Smooth muscle cell (in vitro differentiated cells): Measurements from ENCODE around the gene MCC. TPM values are rescaled to one million over a fixed set of nuclear protein-coding genes. Genes with fewer than 3 reads are reported as not detected.

Source experiments
- DNase-seq: peaks from one replicate; lab custom pipeline; 2025; ENCODE audit not compliant: unreplicated experiment; lab: John Stamatoyannopoulos, UW
- H2AFZ ChIP-seq: fragments of 200-600 bp; sonication (generic); 2 replicates; pipeline ENCODE4 v1.6.0; 2016; ENCODE audit warnings: antibody characterized with exemption, low read depth, mild to moderate bottlenecking
- H3F3A ChIP-seq: fragments of 200-600 bp; sonication (generic); 2 replicates; pipeline ENCODE4 v1.6.0; 2017; ENCODE audit warnings: antibody characterized with exemption, low read depth
- H3K27ac ChIP-seq: fragments of 200-600 bp; sonication (generic); 2 replicates; pipeline ENCODE4 v1.5.1; 2016; ENCODE audit warnings: low read depth, mild to moderate bottlenecking
- H3K27me3 ChIP-seq: fragments of 200-600 bp; sonication (generic); 2 replicates; pipeline ENCODE4 v1.6.1; 2016; ENCODE audit warnings: low read depth, mild to moderate bottlenecking
- H3K36me3 ChIP-seq: fragments of 200-600 bp; sonication (generic); 2 replicates; pipeline ENCODE4 v1.5.1; 2016; ENCODE audit warnings: low read depth
- H3K4me1 ChIP-seq: fragments of 200-600 bp; sonication (generic); 2 replicates; pipeline ENCODE4 v1.5.1; 2016; ENCODE audit warnings: low read depth
- H3K4me2 ChIP-seq: fragments of 200-600 bp; sonication (generic); 2 replicates; pipeline ENCODE4 v1.6.0; 2016; ENCODE audit warnings: mild to moderate bottlenecking
- H3K4me3 ChIP-seq: fragments of 200-600 bp; sonication (generic); 2 replicates; pipeline ENCODE4 v1.5.1; 2016; ENCODE audit warnings: mild to moderate bottlenecking
- H3K79me2 ChIP-seq: fragments of 200-600 bp; sonication (generic); 2 replicates; pipeline ENCODE4 v1.6.0; 2016; ENCODE audit warnings: low read depth, mild to moderate bottlenecking
- H3K9ac ChIP-seq: fragments of 200-600 bp; sonication (generic); 2 replicates; pipeline ENCODE4 v1.6.0; 2016; ENCODE audit warnings: low read depth
- H3K9me3 ChIP-seq: fragments of 200-600 bp; sonication (generic); replicated peaks from 2 replicates; pipeline ENCODE4 v1.5.1; 2016; ENCODE audit warnings: low read depth
- H4K20me1 ChIP-seq: fragments of 200-600 bp; sonication (generic); 2 replicates; pipeline ENCODE4 v1.6.0; 2016; ENCODE audit warnings: low read depth
- WGBS: methylation state at CpG from one replicate; pipeline ENCODE4 v1.1.7; 2016; ENCODE audit warnings: low lambda C conversion rate; 5-methylcytosine and 5-hydroxymethylcytosine counted together
- polyA plus RNA-seq: library from polyadenylated mRNA; unstranded; fragments of >200 nt; fragmentation: Nextera tagmentation; extraction: Ambion mirVana; gene quantifications from 2 replicates; pipeline ENCODE4 v1.2.1, GENCODE V29; 2016
- total RNA-seq: library from RNA; depleted of rRNA; stranded (reverse); fragments of >200 nt; gene quantifications from 2 replicates; pipeline ENCODE4 v1.2.3, GENCODE V29; 2014
- TF ChIP-seq, protein P1 (sequence below): fragments of 200-600 bp; sonication (generic); IDR thresholded peaks from 2 replicates; pipeline ENCODE4 v1.5.1; 2017; ENCODE audit warnings: borderline replicate concordance, mild to moderate bottlenecking, antibody characterized with exemption; ENCODE audit not compliant: insufficient read depth, poor library complexity, severe bottlenecking

Gene MCC
- total and polyA plus RNA-seq, 2 experiments from 2014 or later: 5.8 to 19.2 TPM

DNA sequence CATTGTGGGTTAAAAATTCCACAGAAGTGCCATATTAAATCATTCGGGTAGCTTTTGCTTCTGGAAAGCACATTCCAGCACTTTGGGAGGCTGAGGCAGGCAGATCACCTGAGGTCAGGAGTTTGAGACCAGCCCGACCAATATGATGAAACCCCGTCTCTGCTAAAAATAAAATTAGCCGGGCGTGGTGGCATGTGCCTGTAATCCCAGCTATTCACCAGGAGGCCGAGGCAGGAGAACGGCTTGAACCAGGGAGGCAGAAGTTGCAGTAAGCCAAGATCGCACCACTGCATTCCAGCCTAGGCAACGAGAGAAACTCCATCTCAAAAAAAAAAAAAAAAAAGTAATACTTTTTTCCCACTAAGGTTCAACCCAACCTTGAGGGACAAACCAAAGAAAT lies 243.3 kb downstream of the MCC start:
- Histone ChIP-seq H3K27ac (no peak overlapping the region), H3K4me1 (peaks cover 15% of the 10 kb centered on the region), H3K27me3 (no peaks in the 10 kb centered on the region), H3F3A (peaks cover 2% of the 10 kb centered on the region), H3K36me3 (no peaks in the 10 kb centered on the region), H3K79me2 (peaks cover 14% of the 10 kb centered on the region), H3K9ac (no peak overlapping the region), H2AFZ (no peak overlapping the region), H3K4me2 (no peak overlapping the region), H3K9me3 (no peaks in the 10 kb centered on the region), H3K4me3 (no peak overlapping the region), H4K20me1 (peaks cover 3% of the 10 kb centered on the region)
- WGBS: 97% methylated on average over 9 of the region's 9 CpGs
- TF ChIP-seq, protein P1, sequence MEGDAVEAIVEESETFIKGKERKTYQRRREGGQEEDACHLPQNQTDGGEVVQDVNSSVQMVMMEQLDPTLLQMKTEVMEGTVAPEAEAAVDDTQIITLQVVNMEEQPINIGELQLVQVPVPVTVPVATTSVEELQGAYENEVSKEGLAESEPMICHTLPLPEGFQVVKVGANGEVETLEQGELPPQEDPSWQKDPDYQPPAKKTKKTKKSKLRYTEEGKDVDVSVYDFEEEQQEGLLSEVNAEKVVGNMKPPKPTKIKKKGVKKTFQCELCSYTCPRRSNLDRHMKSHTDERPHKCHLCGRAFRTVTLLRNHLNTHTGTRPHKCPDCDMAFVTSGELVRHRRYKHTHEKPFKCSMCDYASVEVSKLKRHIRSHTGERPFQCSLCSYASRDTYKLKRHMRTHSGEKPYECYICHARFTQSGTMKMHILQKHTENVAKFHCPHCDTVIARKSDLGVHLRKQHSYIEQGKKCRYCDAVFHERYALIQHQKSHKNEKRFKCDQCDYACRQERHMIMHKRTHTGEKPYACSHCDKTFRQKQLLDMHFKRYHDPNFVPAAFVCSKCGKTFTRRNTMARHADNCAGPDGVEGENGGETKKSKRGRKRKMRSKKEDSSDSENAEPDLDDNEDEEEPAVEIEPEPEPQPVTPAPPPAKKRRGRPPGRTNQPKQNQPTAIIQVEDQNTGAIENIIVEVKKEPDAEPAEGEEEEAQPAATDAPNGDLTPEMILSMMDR: no peak
- no peak for DNase-seq

DNA sequence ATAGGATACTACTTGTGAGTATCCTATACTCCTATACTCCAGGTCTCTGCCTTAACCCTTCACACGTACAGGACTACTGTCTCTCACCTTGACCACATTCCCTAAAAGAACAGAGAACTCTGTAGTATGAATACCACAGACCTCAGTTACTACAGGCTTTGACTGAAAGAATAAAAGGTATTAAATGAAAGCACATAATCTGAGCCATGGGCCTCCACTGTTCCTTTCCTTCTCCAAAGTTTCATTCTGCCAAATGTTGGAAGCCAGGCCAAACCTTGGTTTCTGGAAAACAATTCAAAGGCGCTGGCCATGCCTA lies 244.9 kb downstream of the MCC start:
- Histone ChIP-seq H3K9ac (no peak overlapping the region), H3K4me3 (no peak overlapping the region), H3K27me3 (no peaks in the 10 kb centered on the region), H3F3A (peaks cover 2% of the 10 kb centered on the region), H3K36me3 (no peaks in the 10 kb centered on the region), H3K79me2 (peaks cover 14% of the 10 kb centered on the region), H2AFZ (no peak overlapping the region), H3K9me3 (no peaks in the 10 kb centered on the region), H3K27ac (no peak overlapping the region), H4K20me1 (peaks cover 3% of the 10 kb centered on the region), H3K4me1 (peaks cover 15% of the 10 kb centered on the region), H3K4me2 (no peak overlapping the region)
- no peak for DNase-seq
- TF ChIP-seq, protein P1: no peak
- WGBS: 80% methylated on average over 2 of the region's 2 CpGs

DNA sequence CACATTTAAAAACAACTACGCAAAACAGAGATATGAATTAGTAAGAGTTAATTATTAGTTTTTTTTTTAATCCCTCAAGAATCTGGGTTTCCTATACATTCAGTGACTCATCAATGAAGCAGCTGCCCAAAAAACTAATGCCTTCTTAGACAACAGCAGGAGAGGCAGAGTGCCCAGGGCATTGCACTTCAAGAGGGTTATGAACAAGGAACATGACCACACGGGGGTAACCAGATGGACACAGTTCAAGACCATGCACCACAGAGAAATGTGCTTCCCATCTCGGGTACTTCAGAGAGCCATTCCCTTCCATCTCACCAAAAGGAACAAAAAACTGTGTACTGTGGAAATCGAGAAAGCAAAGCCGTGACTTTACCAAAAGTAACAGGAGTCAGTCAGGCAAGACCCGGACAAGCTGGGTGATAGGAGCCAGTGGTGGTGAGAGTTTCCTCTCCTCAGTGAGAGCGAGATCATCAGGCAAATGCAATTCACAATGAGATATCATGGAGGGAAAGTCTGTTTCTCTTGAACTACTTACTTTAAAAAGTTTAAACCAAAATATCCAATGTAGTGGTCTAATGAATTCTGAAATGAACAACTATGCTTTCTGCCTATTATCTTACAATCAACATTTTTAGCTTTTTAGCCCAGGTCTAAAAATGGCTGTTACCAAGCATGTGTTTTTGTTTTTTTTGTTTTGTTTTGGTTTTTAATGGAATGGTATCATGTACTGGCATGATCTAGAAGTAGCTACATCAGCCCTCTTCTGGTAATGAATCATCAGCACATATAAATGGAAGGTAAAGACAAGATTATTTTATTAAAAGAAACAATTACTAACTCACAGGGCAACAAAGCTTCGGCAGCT lies 245.5 kb downstream of the MCC start:
- Histone ChIP-seq H3K9me3 (no peaks in the 10 kb centered on the region), H3K27ac (peak overlapping the region; percentile 59), H3F3A (peaks cover 2% of the 10 kb centered on the region), H4K20me1 (peaks cover 9% of the 10 kb centered on the region), H3K36me3 (no peaks in the 10 kb centered on the region), H3K4me3 (no peak overlapping the region), H2AFZ (no peak overlapping the region), H3K9ac (no peak overlapping the region), H3K4me1 (peaks cover 15% of the 10 kb centered on the region), H3K4me2 (no peak overlapping the region), H3K27me3 (no peaks in the 10 kb centered on the region), H3K79me2 (peaks cover 14% of the 10 kb centered on the region)
- DNase-seq: no peak
- WGBS: 81% methylated on average over 8 of the region's 8 CpGs
- TF ChIP-seq, protein P1: no peak
